ENCODE results near the gene ELOVL7.
"Not testable (repeated sequence)": the region's sequence is repeated elsewhere in the genome, so short reads cannot be mapped to it uniquely, and the experiment has no call there.

Gene ELOVL7

DNA sequence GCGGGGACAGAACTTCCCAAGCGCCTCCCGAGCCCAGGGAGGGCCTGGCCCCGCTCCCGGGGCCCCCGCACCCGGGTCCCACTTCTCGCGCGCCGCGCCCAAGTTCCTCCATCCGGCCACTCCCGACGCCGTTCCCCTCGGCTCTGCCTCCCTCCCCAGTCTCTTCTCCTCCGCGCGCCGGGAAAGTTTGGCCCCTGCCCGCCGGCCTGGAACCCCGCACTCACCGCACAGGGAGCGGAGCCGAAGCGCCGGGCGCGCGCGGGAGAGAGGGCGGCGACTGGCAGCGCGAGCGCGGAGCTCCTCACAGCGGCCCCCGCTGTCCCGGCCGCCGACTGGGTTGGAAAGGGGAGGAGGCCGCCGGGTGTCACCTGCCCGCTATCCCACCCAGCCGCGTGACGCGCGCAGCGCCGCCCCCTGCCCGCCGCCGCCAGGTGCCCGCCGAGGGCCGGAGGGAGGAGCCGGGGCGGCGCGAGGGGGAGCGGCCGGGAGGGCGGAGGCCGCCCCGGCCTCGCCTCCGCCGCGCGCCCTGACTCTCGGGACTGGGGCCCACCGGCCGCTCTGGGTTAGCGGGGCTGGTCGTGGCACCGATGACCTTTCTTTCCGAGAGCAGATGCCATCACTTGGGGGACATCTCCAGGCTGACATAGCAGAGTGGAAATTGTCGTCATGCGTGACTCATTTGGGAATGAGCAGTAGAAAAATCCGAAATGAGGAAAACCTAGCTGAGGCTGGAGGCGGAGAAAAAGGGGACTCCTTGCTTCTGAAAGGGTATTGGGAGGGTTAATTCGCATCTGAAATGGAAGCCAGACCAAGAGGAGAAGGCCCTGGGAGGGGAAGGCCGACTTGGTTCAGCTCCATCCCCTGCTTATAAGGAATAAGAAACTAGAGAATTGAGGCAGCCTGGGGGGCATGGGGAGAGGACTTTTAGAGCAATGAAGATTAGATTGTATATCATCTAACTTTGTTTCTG, at the start of gene ELOVL7:
Gene ELOVL7, minus strand, starts transcription at position 334 of the 970 bp plus-strand sequence. CDS start 56,872 bp downstream, outside the sequence.
- DNase-seq (ENCODE audit: low read depth) = peak; percentile 29

DNA sequence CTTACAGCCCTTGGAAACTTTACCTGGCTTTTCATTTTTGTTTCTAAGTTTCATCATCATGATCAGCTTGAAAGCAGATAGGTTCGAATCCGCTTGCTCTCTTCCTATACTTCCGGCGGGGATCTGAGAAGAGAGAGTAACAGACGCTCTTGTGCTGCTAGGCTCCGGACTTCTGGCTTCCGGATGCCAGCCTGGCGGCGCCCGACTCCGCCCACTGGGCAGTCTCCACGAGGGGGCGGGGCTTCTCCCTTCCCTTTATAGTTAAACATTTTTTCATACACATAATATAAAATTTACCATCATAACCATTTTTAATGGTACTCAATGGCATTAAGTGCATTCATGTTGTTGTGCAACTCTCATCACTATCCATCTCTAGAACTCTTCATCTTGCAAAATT, 49.5 kb upstream of the ELOVL7 start:
- DNase-seq (ENCODE audit: low read depth) = no peak

DNA sequence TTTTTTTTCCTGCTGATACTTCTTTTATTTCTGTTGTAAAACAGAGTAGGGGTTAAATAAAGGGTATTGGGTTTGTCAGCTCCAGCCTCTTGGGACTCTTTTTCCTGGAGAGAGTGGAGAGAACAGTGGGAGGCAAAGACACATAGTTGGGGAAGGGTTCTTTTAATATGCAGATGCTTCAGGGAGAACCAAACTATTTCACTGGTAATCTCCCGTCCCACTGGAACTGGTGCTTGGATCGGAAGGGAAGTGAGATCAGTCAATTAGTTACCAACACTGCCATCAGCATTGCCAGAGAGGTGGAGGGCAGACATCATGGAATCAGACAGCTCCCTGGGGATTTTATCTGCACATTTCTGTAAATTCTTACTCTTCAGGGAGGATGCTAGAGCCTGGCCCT, 47.6 kb upstream of the ELOVL7 start:
- no peak for DNase-seq (ENCODE audit: low read depth)

DNA sequence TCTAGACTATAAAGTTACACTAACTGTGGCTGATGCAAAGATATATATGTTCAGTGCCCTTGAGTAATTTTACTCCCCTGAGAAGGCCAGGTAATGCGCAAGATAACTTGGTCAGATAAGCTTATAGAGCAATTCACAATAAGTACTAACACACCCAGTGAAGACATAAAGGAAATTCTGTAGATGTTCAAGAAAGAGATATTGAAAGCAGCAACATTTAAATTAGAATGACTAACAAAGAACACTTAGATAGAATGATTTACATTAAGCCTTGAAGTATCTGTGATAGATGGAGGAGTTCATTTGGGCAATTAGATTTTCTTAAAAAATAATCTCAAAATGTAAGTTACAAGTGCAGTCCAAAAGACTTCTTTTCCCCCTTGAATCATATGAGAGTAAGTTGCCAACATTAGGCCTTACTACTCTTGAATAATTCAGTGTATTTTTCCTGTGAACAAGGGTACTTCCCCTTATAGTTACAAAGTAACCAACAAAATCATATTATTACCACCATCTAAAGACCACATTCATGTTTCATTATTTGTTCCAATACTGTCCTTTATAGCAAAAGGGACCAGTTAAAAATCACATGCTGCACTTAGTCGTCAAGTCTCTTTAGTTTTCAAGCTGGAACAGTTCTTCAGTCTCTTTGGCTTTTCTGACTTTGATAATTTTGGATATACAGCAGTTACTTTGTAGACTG, 44.4 kb upstream of the ELOVL7 start:
- no peak for DNase-seq (ENCODE audit: low read depth)

DNA sequence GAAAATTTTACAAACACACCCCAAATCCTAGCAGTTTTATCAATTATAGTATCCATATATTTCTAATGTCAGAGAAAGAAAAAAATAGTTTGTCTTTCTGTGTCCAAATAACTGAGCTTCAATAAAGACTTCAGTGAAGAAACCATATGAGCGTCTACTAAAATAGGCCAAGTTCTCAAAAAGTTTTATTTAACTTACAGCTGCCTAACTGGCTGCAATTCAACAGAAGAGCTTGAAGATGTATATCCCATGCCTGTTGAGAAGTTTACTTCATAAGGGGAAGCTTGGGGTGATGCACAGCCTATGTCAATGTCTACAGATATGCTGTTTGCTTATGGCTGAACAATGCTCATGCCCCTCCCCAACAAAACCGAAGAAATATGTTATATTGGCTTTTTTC, 43.7 kb upstream of the ELOVL7 start:
- no peak for DNase-seq (ENCODE audit: low read depth)

DNA sequence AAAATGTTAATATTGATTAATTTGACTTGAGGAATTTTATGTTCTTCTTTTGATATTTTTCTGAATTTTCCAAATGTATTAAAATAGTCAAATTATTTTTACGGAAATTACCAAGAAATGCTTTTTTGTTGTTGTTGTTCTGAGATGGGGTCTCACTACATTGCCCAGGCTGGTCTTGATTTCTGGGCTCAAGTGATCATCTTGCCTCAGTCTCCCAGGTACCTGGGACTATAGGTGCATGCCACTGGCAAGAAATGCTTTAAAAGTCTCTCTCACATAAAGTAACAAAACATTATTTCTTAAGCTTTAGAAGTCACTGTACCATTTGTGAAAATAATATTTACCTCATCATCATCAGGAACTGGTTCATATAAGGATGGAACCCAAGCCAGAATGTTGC, 43.0 kb upstream of the ELOVL7 start:
- no peak for DNase-seq (ENCODE audit: low read depth)

DNA sequence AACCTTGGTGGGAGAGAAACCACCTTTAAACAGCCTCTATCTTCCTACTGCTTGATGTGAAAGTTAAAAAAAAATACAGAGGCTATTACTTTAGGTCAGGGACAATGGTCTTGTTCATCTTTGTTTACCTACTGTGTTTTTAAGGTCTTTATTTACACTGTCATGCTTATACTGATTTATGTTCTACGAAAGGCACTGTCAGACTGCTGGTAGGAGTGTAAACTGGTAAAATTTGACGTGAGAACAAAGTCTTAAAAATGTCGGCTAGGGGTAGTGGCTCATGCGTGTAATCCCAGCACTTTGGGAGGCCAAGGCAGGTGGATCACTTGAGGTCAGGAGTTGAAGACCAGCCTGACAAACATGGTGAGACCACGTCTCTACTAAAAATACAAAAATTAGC, 42.1 kb upstream of the ELOVL7 start:
- DNase-seq (ENCODE audit: low read depth) = no peak

DNA sequence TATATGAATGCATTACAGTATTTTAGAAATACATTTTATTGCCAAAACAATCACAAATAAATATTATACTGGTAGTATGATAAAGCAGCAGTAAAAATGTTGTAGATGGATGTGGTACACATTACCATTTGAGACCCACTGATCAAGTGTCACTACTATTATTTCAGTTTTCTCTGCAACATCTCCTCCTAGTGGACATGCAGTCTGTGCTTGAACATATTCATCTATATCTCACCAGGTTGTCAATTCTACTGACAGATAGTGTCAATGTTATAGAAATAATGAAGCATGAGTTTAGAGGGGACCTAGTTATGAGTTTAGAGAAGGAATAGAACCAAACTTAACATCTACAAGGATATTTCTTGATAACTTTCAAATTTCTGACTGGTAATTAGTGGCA, 39.2 kb upstream of the ELOVL7 start:
- peak; percentile 1 for DNase-seq (ENCODE audit: low read depth)

DNA sequence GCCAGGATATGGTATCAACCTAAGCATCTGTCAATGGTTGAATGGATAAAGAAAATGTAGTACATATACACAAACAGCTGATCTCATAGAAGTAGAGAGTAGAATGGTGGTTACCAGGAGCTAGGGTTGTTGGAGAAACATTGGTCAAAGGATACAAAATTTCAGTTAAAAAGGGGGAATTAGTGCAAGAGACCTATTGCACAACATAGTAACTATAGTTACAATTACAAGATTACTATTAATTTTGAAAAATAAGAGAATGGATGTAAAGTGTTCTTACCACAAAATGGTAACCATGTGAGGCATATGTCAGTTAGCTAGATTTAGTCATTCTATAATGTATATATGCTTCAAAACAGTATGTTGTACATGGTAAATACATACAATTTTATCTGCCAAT, 28.8 kb upstream of the ELOVL7 start:
- no peak for DNase-seq (ENCODE audit: low read depth)

DNA sequence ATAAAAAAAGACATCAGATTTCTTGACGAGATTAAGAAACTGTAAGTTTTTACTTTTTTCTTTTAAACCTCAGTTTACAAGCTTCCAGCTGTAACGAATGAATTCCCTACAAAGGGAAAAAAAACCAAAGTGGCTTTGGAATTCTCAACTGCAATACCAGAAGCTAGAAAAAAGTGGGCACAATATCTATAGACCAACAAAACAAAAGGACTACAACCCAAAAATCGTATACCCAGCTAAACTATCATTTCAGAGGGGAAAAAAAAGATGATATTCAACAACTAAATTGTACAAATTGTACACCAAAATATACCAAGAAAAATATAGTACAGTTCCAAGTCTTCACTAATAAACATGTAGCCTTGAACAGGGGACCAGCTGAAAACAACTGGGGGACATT, 26.8 kb upstream of the ELOVL7 start:
- DNase-seq (ENCODE audit: low read depth) = no peak

DNA sequence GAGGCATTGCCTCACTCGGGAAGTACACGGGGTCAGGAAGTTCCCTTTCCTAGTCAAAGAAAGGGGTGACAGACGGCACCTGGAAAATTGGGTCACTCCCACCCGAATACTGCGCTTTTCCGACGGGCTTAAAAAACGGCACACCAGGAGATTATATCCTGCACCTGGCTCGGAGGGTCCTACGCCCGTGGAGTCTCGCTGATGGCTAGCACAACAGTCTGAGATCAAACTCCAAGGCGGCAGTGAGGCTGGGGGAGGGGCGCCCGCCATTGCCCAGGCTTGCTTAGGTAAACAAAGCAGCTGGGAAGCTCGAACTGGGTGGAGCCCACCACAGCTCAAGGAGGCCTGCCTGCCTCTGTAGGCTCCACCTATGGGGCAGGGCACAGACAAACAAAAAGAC, 16.5 kb upstream of the ELOVL7 start:
- DNase-seq (ENCODE audit: low read depth) = not testable (repeated sequence)

DNA sequence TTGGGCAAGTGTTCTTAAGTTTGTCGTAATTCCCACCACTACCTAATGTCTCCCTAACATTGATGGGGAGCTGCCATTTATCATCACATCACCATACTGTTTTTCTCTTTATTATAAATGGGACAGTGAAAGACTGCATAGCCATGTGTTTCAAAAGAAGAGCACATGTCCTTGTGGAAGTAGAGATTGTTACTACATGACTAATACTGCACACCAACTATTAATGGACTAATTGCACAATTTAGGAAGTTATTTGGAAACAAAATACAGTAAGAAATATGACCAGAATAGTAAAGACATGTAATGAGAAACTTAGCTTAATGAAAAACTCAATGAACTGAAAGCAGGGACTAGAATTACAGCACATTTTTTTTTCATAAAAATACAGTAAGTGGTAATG, 12.0 kb upstream of the ELOVL7 start:
- DNase-seq (ENCODE audit: low read depth) = peak; percentile 76

DNA sequence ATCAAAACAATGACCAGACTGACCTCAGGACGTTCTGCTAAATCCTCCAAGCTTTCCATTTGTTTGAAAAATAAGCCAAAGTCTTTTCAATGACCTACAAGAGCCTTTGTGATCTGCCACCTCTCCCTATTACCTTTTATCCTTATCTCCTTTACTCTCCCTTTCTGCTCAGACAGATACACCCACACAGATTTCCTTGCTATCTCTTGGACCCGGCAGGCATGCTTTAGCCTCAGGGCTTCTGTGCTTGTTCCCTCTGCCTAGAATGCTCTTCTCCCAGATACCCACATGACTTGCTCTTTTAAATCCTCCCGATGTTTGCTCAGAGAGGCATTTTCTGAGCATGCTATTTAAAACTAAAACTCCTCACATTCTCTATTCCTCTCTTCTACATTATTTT, 8.9 kb upstream of the ELOVL7 start:
- no peak for DNase-seq (ENCODE audit: low read depth)

DNA sequence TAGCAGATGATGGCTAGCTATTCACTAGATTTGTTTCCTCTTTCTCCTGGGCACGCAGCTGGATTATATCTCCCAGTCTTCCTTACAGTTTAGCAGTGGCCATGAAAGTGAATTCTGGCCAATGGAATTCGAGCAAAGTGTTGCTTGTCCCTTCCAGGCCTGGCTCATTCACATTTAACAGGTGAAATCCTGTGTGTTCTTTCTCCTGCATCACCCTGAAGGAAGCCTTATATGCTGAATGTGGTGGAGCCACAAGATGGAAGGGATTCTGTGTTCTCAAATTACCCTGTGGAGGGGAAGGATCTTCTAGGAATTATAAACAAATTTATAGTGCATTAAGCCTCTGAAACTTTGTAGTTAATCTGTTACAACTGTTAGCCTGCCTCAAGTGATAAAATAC, 8.2 kb upstream of the ELOVL7 start:
- DNase-seq (ENCODE audit: low read depth) = no peak

DNA sequence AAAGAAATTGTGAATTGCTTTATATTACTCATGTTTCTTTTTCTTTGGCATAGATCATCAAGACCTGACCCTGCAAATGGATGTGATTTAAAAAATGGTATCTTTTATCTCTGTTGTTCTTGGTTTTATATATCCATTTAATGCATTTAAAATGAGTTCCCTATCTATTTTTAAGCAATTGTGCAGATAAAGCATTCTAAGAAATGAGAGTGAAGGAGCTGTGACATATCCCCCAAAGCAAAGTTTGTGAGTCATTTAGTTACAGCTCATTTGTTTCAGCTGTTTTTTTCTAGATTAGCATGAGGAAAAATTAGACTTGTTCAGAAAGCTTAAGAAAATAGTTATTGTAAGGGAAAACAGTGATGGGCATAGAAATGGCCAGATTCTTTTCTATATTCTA, 7.6 kb upstream of the ELOVL7 start:
- DNase-seq (ENCODE audit: low read depth) = no peak

DNA sequence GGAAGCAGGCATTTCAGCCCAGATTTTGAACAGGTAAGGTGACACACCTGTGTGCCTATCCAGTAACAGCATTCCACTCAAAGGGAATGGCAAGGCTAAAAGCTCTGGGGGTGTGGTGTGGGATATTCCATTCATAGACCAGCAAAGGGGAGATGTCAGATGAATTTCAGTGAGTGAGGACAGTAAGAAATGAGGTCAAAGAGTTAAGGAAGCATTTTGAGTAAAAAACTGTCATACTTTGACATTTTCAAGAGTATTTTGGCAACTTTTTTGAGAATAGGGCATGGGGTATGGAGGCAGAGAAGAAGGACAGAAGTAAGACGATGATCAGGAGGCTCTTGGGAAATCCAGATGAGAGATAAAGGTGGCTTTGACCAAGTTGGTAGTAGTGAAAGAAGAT, 2.2 kb upstream of the ELOVL7 start:
- no peak for DNase-seq (ENCODE audit: low read depth)

DNA sequence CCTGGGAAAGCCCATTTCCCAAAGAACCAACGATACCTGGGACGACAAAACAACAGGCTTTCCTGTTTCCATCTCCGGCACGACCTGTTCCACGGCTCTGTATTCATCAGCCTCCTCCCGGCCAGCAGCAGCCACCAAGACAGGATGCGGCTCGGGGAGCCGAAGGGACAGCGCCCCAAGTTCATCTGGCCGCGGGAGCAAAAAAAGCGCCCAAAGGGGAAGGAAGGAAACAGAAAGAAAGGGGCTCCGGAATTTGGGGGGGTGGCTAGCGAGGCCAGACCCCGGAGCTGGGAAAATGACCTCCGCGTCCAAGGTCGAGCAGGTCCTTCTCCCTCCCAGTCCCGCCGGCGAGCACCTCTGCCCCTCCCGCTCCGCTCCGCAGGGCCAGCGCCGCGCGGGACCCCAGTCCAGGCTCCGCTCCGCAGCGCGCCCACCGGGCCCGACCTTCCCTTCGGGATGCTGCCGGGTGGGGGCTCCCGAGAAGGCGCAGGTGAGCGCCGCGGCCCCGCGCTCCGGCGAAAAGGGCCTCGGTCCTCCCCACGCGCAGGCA, 608 bp downstream of the ELOVL7 start:
- no peak for DNase-seq (ENCODE audit: low read depth)

DNA sequence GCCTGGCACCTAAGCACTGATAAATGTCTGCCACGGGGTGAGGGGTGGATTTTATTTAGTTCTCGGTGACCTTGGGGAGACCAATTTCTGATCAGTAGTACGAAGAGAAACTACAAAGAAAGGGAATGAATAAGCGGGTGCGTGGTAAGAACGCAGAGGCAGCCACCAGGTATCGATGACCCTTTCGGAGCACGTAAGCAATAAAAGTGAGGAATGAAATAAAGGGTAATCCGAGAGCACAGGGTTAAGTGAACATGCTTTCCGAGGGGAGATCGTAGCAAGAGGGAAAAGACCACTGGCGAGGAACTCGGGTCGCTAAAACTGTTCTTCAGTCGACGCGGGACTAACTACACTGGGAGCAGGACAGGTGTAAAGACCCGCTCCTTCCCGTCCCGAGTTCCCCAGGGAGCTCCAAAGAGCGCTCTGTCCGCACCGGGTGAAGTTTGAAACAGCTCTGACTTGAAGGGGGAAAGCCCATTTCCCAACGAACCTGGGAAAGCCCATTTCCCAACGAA, 1.1 kb downstream of the ELOVL7 start:
- DNase-seq (ENCODE audit: low read depth) = no peak

DNA sequence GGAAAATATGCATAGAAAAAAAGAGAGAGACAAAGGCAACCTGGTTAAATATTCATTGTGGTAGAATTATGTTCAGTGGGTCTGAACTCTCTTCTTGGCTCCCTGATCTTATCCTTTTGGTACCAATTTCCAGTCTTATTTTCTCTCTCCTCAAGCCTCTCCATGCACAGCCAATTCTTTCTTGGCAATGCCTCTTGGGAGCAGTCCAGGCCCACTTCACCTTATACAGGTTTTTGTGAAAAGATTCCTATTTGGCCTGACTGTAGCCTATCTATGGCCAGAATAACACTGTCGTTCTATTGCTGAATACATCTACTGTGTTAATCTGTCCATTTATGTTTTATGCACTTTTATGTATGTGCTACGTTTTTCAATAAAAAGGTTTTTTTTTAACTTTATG, 2.7 kb downstream of the ELOVL7 start:
- no peak for DNase-seq (ENCODE audit: low read depth)

DNA sequence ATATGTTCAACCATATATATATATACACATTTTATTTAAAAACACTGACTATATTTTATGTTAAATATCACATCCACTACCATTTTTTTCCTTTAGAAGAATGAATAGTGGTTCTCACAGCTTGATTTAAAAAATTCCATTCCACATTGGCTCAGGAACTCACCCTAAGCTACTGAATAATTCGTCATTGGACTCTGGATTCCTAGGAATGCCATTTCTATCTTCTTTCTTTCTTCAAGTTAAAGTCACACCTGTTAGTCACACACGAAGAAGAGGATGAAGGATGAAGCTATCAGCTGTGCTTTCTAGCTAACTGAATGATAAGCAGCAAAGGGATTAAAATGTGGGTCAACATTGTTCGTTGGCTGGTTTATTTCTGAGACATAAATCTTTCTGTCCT, 7.9 kb downstream of the ELOVL7 start:
- no peak for DNase-seq (ENCODE audit: low read depth)

DNA sequence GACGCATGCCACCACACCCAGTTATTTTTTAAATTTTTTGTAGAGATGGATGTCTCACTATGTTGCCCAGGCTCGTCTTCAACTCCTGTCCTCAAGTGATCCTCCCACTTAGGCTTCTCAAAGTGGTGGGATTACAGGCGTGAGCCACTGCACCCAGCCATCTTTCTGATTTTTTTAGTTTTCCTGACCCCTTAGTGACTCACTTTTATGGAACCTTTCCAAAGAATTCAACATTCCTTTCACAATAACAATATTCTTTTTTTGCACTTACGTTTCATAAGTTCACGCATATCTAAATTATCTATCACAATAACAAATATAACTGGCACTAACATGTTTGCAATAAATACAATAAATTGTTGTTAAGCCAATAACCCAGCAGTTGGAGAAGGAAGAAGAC, 8.5 kb downstream of the ELOVL7 start:
- no peak for DNase-seq (ENCODE audit: low read depth)

DNA sequence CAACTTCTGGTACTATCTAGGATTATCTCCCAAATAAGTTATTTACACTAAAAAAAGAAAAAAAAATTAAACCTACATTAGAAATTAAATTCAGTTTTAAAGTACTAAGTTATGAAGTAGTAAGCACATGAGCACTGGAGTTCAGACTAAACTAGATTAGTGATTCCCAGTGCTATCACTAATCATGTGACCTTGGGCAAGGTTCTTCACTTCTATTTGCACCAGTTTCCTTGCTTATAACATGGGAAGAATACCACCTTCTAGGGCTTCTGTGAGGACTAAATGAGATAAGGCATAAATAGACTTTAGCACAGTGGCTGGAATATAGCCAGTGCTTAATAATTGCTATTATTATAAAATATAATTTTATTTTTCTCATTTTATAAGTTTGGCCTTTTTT, 10.5 kb downstream of the ELOVL7 start:
- DNase-seq (ENCODE audit: low read depth) = no peak

DNA sequence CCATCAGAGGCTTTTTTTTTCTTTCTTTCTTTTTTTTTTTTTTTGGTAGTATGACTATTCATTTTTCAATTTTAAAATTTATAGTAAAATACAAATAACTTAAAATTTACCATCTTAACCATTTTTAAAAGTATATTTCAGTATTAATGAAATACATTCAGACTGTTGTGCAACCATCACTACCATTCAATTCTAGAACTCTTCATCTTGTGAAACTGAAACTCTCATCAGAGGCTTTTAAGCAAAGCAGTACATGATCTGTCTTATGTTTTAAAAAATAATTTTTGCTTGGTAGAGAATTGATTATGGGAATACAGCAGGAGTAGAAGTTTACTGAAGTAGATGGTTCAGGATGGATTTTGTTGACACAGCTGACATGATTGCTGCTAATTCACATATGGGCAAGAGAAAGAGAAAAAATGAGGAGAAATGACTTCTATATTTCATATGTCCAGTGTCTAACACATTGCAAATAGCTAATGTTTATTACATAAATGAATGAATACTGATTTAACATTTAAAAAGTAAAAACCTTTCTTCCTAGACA, 13.4 kb downstream of the ELOVL7 start:
- DNase-seq (ENCODE audit: low read depth) = no peak

Measured in fibroblast of gingiva (primary cell).